Stimulated activated effector memory CD8-positive, alpha-beta T cell treated with anti-CD3 and anti-CD28 coated beads, Interleukin-12 subunit alpha, Interleukin-12 subunit beta, amount 100 ng/mL, for 72 hours (primary cell): ENCODE measurements around the gene HOXB2.

Experiments used
- ATAC-seq: fragments of 150-1000 bp; cut with Tn5 transposase; 2 replicates; pipeline ENCODE4 v1.10.0; 2021
- DNase-seq, 2 donors: peaks; one replicate each; pipeline ENCODE4 v3.0.0; 2021 to 2022; ENCODE audit warnings: low spot score in 2 of 2
- H3K27ac Mint-ChIP-seq: one replicate; pipeline ENCODE4 v1.8.0; 2022; ENCODE audit warnings: mild to moderate bottlenecking, mixed read lengths
- H3K36me3 Mint-ChIP-seq: one replicate; pipeline ENCODE4 v1.8.0; 2022; ENCODE audit warnings: mild to moderate bottlenecking, mixed read lengths
- H3K4me1 Mint-ChIP-seq: one replicate; pipeline ENCODE4 v1.8.0; 2022; ENCODE audit warnings: mixed read lengths
- H3K4me3 Mint-ChIP-seq: one replicate; pipeline ENCODE4 v1.8.0; 2022; ENCODE audit warnings: mild to moderate bottlenecking, mixed read lengths
- H3K9me3 Mint-ChIP-seq: one replicate; pipeline ENCODE4 v1.8.0; 2022; ENCODE audit warnings: mixed read lengths

Gene HOXB2

GRCh38 chr17:48586355-48587258 lies 41.7 kb upstream of the HOXB2 start:
- Mint-ChIP-seq H3K27ac (peak overlapping the region; percentile 77), H3K9me3 (no peaks in the 10 kb centered on the region), H3K4me1 (peaks cover 37% of the 10 kb centered on the region), H3K36me3 (no peaks in the 10 kb centered on the region), H3K4me3 (peak overlapping the region; percentile 91)
- no peak for DNase-seq
- ATAC-seq, result peak; percentile 51

GRCh38 chr17:48584223-48584741 lies 39.4 kb upstream of the HOXB2 start:
- ATAC-seq (no peak), DNase-seq (no peak)
- Mint-ChIP-seq H3K4me1 (peaks cover 37% of the 10 kb centered on the region), H3K9me3 (no peaks in the 10 kb centered on the region), H3K4me3 (peak overlapping the region; percentile 91), H3K36me3 (no peaks in the 10 kb centered on the region), H3K27ac (no peak overlapping the region)

DNA sequence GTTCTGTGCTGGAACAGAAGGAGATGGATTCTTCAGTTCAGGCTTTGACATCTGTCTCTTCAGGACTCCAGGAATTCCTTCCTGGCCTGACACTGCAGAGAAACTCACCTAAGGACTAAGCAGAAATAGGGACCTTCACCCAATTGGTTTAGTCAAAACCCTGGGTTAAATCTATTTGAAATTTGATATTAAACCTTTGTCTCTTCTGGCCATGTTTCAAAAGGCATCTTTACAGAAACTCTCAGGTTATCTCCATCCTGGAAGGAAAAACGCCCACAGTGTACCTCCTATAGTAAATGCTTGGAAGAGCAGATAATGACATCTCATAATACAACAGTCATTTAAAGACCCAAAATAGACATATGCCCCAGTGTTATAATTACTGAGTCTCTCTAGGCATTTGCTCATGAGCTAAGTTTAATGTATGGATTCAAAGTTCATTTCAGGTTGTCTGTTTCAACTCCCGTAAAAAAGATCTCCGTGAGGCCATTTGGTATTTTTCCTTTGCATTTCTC lies 38.9 kb upstream of the HOXB2 start:
- no peak for DNase-seq
- ATAC-seq, result no peak
- Mint-ChIP-seq H3K27ac (no peak overlapping the region), H3K4me3 (peak overlapping the region; percentile 91), H3K36me3 (no peaks in the 10 kb centered on the region), H3K9me3 (no peaks in the 10 kb centered on the region), H3K4me1 (peaks cover 42% of the 10 kb centered on the region)

GRCh38 chr17:48582750-48583069 lies 37.8 kb upstream of the HOXB2 start:
- no peak for ATAC-seq
- no peak overlapping the region for H3K27ac Mint-ChIP-seq

GRCh38 chr17:48579760-48580554 lies 35.0 kb upstream of the HOXB2 start:
- Mint-ChIP-seq H3K9me3 (no peaks in the 10 kb centered on the region), H3K27ac (no peak overlapping the region), H3K4me3 (peak overlapping the region; percentile 86), H3K36me3 (no peaks in the 10 kb centered on the region), H3K4me1 (peaks cover 16% of the 10 kb centered on the region)
- no peak for DNase-seq
- no peak for ATAC-seq

More at GRCh38 chr17:48582750-48583069, 37.8 kb upstream of the HOXB2 start:
- H3K4me1 Mint-ChIP-seq, result peaks cover 43% of the 10 kb centered on the region
- H3K4me3 Mint-ChIP-seq, result peak overlapping the region; percentile 54
- no peak for DNase-seq
- H3K9me3 Mint-ChIP-seq, result no peaks in the 10 kb centered on the region
- H3K36me3 Mint-ChIP-seq, result no peaks in the 10 kb centered on the region

- Mint-ChIP-seq H3K9me3 (no peaks in the 10 kb centered on the region), H3K36me3 (no peaks in the 10 kb centered on the region), H3K4me3 (peak overlapping the region; percentile 86), H3K4me1 (peaks cover 10% of the 10 kb centered on the region), H3K27ac (peak overlapping the region; percentile 92)
- DNase-seq (no peak), ATAC-seq (no peak)
These were observed 34.5 kb upstream of the HOXB2 start for GRCh38 chr17:48579471-48579759.

DNA sequence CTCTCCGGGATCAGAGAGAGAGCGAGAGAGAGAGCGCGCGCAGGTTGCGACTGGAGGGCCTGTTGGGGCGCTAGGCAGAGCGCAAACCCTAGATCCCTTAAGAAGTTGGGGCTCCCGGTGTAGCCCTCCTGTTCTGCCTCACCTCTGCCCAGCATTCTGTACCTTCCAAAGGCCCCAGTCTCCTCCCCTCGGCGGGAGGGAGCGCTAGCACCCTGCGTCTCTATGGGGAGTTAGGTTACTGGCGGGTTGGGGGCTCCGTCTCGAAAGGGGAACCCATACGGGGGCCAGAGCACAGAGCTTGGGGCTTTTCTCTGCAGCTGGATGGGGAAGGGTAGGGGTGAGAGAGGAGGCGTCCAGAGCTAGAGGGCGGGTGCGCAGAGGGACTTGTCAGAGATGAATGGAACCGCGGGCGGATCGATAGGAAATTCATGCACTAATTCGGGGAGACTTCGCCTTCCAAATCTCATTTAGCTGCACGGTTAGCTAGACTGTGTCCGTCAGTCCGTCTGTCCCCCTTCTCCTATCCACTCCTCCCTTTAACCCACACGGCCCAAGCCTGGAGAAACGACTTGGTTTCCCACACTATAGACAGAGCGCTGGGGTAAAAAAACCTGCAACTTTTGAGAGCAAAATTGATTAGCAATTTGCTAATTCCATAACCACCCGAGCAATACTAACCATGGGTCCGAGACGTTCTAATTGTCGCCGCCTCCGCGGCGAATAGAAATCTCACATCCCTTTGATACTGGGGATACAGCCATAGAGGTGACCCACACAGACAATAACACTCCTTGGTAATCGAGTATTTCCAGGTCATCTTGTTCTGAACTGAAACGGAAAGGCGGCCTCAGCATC lies 33.9 kb upstream of the HOXB2 start:
- DNase-seq (no peak), ATAC-seq (peak; percentile 72)
- Mint-ChIP-seq H3K4me3 (peak overlapping the region; percentile 86), H3K27ac (peak overlapping the region; percentile 92), H3K9me3 (no peaks in the 10 kb centered on the region), H3K4me1 (peaks cover 9% of the 10 kb centered on the region), H3K36me3 (no peaks in the 10 kb centered on the region)

DNA sequence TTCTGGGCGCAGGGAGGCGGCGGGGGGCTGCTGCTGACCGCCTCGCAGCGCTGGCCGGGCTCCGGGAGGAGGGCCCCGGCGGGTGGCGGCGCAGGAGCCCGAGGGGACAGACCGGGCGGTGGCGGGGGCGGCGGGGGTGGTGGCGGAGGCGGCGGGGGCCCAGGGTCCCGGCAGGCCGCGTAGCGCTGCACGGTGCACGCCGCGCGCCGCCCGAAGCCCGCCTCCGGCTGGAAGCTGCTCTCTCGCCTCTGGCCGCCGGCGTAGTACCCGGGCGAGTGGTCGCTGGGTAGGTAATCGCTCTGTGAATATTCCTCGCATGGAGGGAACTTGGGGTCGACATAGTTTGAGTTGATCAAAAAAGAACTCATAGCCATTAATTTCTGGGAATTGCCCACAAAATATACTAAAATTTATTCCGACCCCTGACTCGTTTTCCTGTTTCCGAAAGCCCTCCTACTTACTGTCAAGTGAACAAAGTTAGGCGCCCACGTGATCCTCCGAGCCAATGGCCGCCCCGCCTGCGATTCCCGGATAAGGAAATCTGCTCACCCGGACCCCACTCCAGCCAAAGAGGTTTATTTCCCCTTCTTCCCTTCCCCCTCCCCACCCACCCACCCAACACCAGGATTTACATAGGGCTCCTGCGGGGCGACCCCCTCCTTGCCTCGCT lies 33.2 kb upstream of the HOXB2 start, which contains the start of gene HOXB4:
TSS of gene HOXB4 (minus strand) at position 405 of the 670 bp plus-strand sequence. CDS start at position 374, 31 bp downstream.
- peak within 1 kb of the TSS; percentile 86 for H3K4me3 Mint-ChIP-seq
- peak in 1 of 2 donors; percentile 83 for DNase-seq
- no peaks in the 10 kb centered on the region for H3K9me3 Mint-ChIP-seq
- H3K36me3 Mint-ChIP-seq, result no peaks in the 10 kb centered on the region
- ATAC-seq, result peak; percentile 83
- peaks cover 9% of the 10 kb centered on the region for H3K4me1 Mint-ChIP-seq
- H3K27ac Mint-ChIP-seq, result peak within 1 kb of the TSS; percentile 92

DNA sequence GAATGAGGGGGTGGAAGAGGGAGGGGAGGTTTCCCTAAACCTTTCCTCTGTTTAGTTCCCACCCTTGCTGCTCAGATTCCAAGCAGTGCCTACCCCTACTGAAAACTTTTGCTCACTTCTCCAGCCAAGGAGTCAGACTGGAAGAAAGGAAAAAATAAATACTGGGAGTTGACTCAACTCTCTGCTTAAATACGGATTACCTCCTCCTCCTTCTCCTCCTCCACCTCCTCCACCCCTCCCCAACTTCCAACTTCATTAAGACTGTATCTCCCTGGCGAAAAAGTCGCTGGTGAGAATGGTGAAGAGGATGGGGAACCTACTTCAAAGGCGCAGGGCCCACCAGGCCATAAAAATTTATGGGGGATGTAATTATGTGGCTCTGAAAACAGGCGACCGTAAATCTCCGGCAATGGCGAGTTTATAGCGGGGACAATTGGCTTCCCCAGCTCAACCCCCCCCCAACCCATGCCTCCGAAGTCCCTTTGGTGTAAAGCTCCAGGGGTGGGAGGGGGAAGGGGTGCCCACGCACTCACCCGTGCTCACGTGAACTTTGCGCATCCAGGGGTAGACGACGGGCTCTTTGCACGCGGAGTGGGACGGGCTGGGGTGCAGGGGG lies 32.5 kb upstream of the HOXB2 start:
- Mint-ChIP-seq H3K4me3 (peak overlapping the region; percentile 86), H3K36me3 (no peaks in the 10 kb centered on the region), H3K9me3 (no peaks in the 10 kb centered on the region), H3K4me1 (peaks cover 9% of the 10 kb centered on the region), H3K27ac (peak overlapping the region; percentile 92)
- DNase-seq, result no peak
- peak; percentile 14 for ATAC-seq

DNA sequence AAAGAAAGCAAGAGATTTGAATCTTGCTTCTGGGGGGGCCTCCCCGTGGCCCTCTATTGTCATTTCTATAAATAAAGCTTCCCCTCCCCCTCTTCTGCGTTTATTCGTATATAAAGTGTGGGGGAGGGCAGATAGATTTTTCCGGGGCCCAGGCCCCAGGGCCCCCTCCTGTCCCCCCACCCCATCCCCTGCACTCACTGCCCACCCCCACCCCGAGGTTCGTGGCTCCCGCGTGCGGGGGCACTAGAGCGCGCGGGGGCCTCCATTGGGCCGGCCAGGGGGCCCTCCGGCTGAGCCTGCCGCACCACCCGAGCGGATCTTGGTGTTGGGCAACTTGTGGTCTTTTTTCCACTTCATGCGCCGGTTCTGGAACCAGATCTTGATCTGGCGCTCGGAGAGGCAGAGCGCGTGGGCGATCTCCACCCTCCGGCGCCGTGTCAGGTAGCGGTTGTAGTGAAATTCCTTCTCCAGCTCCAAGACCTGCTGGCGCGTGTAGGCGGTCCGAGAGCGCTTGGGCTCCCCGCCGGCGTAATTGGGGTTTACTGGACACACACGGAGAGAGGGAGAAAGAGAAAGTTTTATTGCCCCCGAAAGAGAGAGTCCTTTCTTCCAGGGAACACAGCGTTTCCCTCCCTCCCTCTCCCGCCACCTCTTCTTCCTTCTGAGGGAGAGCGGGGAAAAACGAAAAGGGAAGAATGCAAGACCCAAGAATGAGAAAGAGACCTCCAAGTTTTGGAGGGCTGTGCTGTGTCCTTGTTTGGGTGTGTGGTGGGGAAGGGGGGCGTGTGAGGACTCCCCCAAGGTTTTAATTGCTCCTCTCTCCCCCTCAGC lies 31.8 kb upstream of the HOXB2 start:
- ATAC-seq, result no peak
- H3K9me3 Mint-ChIP-seq, result no peaks in the 10 kb centered on the region
- no peak for DNase-seq
- no peak overlapping the region for H3K27ac Mint-ChIP-seq
- H3K4me1 Mint-ChIP-seq, result peaks cover 9% of the 10 kb centered on the region
- H3K4me3 Mint-ChIP-seq, result peak overlapping the region; percentile 86
- H3K36me3 Mint-ChIP-seq, result no peaks in the 10 kb centered on the region

DNA sequence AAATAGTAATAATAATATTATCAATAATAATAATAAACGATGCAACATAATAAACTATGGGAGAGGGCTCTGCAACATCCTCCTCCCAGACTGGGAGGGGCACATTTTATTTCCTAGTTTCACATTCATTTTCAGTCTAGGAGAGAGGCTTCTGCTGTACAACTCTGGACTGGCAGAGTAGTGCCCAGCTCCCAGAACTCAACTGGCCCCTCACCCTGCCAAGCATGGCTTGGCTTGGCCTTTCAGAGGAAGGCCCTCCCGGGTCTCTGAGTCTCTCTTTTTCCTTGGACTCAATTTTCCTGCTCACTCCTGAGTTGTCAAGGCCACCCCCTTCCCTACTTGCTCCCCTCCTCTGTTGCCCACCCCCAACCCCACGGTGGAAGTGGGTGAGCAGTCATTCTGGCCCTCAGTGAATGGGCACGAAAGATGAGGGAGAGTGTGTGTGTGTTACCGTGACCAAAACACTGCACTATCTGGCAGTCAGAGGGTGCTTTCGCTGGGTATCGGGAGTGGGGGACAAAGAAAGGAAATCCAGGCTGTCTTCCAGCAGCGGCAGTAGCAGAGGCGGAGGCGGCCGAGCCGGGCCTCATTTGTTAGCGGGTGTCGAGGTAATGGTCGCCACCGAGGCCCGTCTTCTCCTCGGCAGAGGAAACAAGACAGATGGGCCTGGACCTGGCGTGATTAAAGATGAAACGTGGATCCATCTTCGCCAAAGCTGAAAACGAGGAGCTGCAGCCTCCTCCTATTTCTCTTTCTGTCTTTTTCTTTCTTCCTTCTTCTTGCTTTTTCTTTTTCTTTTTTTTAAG lies 31.0 kb upstream of the HOXB2 start:
- Mint-ChIP-seq H3K4me1 (peaks cover 9% of the 10 kb centered on the region), H3K4me3 (peak overlapping the region; percentile 15)

DNA sequence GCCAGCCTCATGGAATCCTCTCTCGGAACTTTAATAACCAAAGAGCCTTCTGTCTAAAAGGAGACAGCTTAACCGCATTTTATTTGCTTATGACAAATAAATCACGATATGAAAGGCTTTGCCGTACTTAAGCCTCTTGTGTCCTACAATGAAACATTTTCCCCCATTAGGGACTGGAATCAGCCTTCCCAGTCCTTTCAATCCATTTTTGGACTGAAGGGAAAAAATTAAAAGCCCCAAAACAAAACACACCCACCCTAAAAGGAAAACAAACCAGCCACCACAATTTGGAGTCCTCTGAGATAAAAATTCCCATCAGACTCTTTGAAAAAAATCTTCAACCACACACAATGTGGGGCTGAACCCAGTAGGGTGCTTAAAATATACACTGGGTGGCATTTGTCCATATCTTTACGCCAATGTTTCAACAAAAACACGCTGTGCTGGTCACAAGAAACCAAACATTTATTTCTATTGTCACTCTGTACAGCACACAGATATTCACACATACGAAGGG lies 30.2 kb upstream of the HOXB2 start:
- H3K27ac Mint-ChIP-seq, result no peak overlapping the region
- ATAC-seq, result no peak
- no peak overlapping the region for H3K4me3 Mint-ChIP-seq
- H3K36me3 Mint-ChIP-seq, result no peaks in the 10 kb centered on the region
- no peaks in the 10 kb centered on the region for H3K9me3 Mint-ChIP-seq
- H3K4me1 Mint-ChIP-seq, result peaks cover 9% of the 10 kb centered on the region
- DNase-seq, result no peak

More for the DNA sequence above, 31.0 kb upstream of the HOXB2 start:
- no peaks in the 10 kb centered on the region for H3K9me3 Mint-ChIP-seq
- DNase-seq (no peak), ATAC-seq (no peak)
- H3K36me3 Mint-ChIP-seq, result no peaks in the 10 kb centered on the region
- H3K27ac Mint-ChIP-seq, result no peak overlapping the region
